IMR-90 (cell line): ENCODE measurements around the gene TSR1.
A peak's percentile ranks its signal among the peaks of the same experiment; 100 is the strongest.

Source experiments
- BHLHE40 ChIP-seq: fragments of 150-350 bp; IDR thresholded peaks from 2 replicates; pipeline ENCODE4 v1.6.1; 2016; ENCODE audit warnings: mild to moderate bottlenecking, low read depth, low read length
- CEBPB ChIP-seq: IDR thresholded peaks from 2 replicates; pipeline ENCODE4 v1.6.1; 2012; ENCODE audit warnings: low read depth, low read length, improper control_type of control experiment
- CTCF ChIP-seq: conservative IDR thresholded peaks from 2 replicates; pipeline ENCODE4 v1.5.1; 2012; ENCODE audit warnings: mild to moderate bottlenecking, low read depth, low read length, improper control_type of control experiment
- FOS ChIP-seq: fragments of 150-350 bp; IDR thresholded peaks from 2 replicates; pipeline ENCODE4 v1.6.1; 2016; ENCODE audit warnings: low read depth, low read length
- MXI1 ChIP-seq: IDR thresholded peaks from 2 replicates; pipeline ENCODE4 v1.6.1; 2012; ENCODE audit warnings: low read depth, mild to moderate bottlenecking, low read length, moderate library complexity, borderline replicate concordance
- POLR2A ChIP-seq: IDR thresholded peaks from 2 replicates; pipeline ENCODE4 v1.6.1; 2012; ENCODE audit warnings: mild to moderate bottlenecking, low read depth, low read length
- RAD21 ChIP-seq: IDR thresholded peaks from 2 replicates; pipeline ENCODE4 v1.6.1; 2012; ENCODE audit warnings: low read length, improper control_type of control experiment
- RCOR1 ChIP-seq: IDR thresholded peaks from 2 replicates; pipeline ENCODE4 v1.6.1; 2012; ENCODE audit warnings: mild to moderate bottlenecking, low read length, improper control_type of control experiment; ENCODE audit not compliant: insufficient replicate concordance
- RFX5 ChIP-seq: IDR thresholded peaks from 2 replicates; pipeline ENCODE4 v1.8.0; 2012; ENCODE audit warnings: low read depth, mild to moderate bottlenecking, low read length, moderate library complexity
- SMC3 ChIP-seq: fragments of 150-350 bp; IDR thresholded peaks from 2 replicates; pipeline ENCODE4 v1.6.1; 2016; ENCODE audit warnings: low read depth, mild to moderate bottlenecking, antibody characterized with exemption, low read length, moderate library complexity
- TF ChIP-seq, protein P1 (sequence below): fragments of 150-350 bp; IDR thresholded peaks from 2 replicates; pipeline ENCODE4 v1.6.1; 2017; ENCODE audit warnings: mild to moderate bottlenecking, antibody characterized with exemption, low read length, low read depth

GRCh38 chr17:2336852-2337543, 741 bp upstream of the TSR1 start, which contains the start of gene SGSM2:
- no peak for TF ChIP-seq CTCF
- TF ChIP-seq POLR2A = no peak; the same call in 1 of the 2 replicates
- TF ChIP-seq RAD21 = no peak
- no peak for TF ChIP-seq CEBPB
- peak; percentile 50; the same call in 1 of the 2 replicates for TF ChIP-seq MXI1
- TF ChIP-seq FOS = no peak
- TF ChIP-seq, protein P1, sequence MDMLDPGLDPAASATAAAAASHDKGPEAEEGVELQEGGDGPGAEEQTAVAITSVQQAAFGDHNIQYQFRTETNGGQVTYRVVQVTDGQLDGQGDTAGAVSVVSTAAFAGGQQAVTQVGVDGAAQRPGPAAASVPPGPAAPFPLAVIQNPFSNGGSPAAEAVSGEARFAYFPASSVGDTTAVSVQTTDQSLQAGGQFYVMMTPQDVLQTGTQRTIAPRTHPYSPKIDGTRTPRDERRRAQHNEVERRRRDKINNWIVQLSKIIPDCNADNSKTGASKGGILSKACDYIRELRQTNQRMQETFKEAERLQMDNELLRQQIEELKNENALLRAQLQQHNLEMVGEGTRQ = no peak
- TF ChIP-seq BHLHE40 = no peak
- no peak for TF ChIP-seq SMC3
- TF ChIP-seq RCOR1 = no peak
- TF ChIP-seq RFX5 = no peak
